BLaER1 (cell line): ENCODE measurements around the gene ATP13A5.

Experiments used
- H3K27ac ChIP-seq: shearing (Covaris generic); formaldehyde crosslinking; 2 replicates; pipeline ENCODE4 v1.8.1; 2022
- H3K27me3 ChIP-seq: shearing (Covaris generic); formaldehyde crosslinking; 2 replicates; pipeline ENCODE4 v1.8.1; 2022
- H3K36me3 ChIP-seq: shearing (Covaris generic); formaldehyde crosslinking; 2 replicates; pipeline ENCODE4 v1.8.1; 2022
- H3K4me1 ChIP-seq: shearing (Covaris generic); formaldehyde crosslinking; 2 replicates; pipeline ENCODE4 v1.8.1; 2022
- H3K4me2 ChIP-seq: shearing (Covaris generic); formaldehyde crosslinking; 2 replicates; pipeline ENCODE4 v1.8.1; 2022
- H3K4me3 ChIP-seq: shearing (Covaris generic); formaldehyde crosslinking; 2 replicates; pipeline ENCODE4 v1.8.1; 2022
- H3K9ac ChIP-seq: shearing (Covaris generic); formaldehyde crosslinking; 2 replicates; pipeline ENCODE4 v1.8.1; 2022
- H3K9me3 ChIP-seq: shearing (Covaris generic); formaldehyde crosslinking; 2 replicates; pipeline ENCODE4 v1.8.1; 2022
- H4K20me1 ChIP-seq: shearing (Covaris generic); formaldehyde crosslinking; 2 replicates; pipeline ENCODE4 v1.8.1; 2022
- Cebpa-rat ChIP-seq: shearing (Covaris generic); IDR thresholded peaks from 2 replicates; pipeline ENCODE4 v1.8.1; 2022

ATP13A5 gene

DNA sequence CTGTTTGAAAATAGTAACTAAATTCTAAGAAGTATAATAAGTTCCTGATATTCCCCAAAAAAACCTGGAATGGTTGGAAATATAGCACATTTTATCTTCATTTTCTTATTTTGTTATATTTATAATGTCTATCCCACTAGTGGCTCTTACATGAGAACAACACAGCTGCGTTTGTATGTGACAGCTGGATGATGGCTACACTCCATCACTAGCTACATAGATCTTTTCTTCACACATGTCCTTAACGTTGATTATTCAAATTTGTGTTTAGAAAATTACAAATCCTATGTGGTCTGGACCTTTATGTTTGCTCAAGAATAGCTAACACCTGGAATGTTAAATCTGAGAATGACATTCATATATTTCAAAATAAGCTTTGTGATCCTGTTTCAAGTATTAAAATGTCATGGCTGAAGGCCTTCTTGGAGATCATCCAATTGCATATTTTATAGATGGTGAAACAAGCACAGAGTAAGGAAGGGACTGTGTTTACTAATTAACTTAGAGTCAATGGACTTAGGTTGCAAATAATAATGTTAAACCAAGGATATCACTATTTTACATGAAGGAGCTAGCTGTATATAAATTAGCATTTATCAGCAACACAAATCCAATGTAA lies 60.8 kb downstream of the ATP13A5 start:
- no peak overlapping the region for H3K9ac ChIP-seq
- H3K4me1 ChIP-seq = no peaks in the 10 kb centered on the region
- no peaks in the 10 kb centered on the region for H3K27me3 ChIP-seq
- no peaks in the 10 kb centered on the region for H3K36me3 ChIP-seq
- no peak overlapping the region for H3K4me3 ChIP-seq
- no peak for TF ChIP-seq Cebpa-rat
- no peaks in the 10 kb centered on the region for H4K20me1 ChIP-seq
- H3K4me2 ChIP-seq = no peak overlapping the region
- H3K9me3 ChIP-seq = no peaks in the 10 kb centered on the region
- no peak overlapping the region for H3K27ac ChIP-seq

DNA sequence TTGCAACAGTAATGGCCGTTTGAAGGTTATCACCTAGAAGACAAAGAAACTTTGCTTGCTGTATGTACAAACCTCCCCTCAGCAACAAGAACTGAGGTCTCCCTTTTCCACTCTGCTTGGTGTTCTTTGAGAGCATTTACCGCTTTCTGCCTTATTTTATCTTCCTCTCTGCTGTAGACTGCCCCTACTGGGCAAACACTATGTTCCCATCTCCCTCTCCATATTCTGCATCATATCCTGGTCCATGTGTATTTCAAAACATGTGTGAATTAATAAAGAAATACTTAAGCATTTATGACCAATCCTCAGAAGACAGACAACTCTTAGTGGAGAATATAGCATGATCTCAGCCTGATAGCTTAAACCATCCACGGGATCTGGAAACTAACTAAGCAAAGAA lies 64.4 kb downstream of the ATP13A5 start:
- Histone ChIP-seq H3K27me3 (no peaks in the 10 kb centered on the region), H3K4me2 (no peak overlapping the region), H3K4me1 (no peaks in the 10 kb centered on the region), H3K36me3 (no peaks in the 10 kb centered on the region), H3K4me3 (no peak overlapping the region), H3K27ac (no peak overlapping the region), H4K20me1 (no peaks in the 10 kb centered on the region), H3K9ac (no peak overlapping the region), H3K9me3 (no peaks in the 10 kb centered on the region)
- no peak for TF ChIP-seq Cebpa-rat

DNA sequence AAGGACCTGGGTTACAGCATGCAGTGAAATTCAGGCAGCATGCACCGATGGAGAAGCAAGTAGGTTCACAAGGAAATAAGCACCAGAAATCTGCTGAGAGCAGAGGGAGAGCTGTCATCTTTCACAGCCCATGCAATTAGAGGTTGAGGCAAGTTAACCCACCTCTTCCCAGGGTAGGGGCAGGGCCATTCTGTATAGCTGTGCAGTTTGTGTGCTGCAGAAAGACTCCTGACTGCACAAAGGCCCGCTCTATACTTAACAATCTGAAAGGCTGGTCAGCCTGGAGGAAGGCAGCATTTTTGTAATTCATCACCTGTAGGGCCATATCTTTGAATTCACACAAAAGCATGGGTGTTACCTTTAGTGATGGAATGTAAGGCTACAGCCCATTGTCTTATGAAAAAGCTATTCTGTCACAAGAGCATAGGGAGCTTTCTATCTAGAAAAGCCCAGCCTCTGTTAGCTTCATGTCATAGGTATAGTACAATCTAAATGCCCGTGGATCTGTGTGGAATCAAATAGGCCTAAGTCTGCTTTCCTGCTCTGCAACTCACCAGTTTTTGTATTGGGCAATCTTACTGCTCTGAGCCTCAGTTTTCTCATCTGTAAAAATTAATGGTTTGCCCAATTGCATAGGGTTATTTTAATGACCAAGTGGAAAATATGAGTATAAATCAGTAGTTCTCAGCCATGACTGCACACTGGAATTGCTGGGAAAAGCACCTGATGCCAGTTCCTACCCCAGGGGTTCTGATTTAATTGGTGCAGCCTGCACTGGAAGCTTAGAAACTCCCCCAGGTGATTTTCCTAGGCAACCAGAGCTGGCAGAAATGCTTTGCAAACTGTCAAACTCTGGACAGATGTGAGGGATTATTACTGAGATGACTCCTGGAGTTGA lies 65.2 kb downstream of the ATP13A5 start:
- Histone ChIP-seq H3K9me3 (no peaks in the 10 kb centered on the region), H3K9ac (no peak overlapping the region), H3K27ac (no peak overlapping the region), H4K20me1 (no peaks in the 10 kb centered on the region), H3K4me3 (no peak overlapping the region), H3K4me2 (no peak overlapping the region), H3K27me3 (no peaks in the 10 kb centered on the region), H3K4me1 (no peaks in the 10 kb centered on the region), H3K36me3 (no peaks in the 10 kb centered on the region)
- no peak for TF ChIP-seq Cebpa-rat

DNA sequence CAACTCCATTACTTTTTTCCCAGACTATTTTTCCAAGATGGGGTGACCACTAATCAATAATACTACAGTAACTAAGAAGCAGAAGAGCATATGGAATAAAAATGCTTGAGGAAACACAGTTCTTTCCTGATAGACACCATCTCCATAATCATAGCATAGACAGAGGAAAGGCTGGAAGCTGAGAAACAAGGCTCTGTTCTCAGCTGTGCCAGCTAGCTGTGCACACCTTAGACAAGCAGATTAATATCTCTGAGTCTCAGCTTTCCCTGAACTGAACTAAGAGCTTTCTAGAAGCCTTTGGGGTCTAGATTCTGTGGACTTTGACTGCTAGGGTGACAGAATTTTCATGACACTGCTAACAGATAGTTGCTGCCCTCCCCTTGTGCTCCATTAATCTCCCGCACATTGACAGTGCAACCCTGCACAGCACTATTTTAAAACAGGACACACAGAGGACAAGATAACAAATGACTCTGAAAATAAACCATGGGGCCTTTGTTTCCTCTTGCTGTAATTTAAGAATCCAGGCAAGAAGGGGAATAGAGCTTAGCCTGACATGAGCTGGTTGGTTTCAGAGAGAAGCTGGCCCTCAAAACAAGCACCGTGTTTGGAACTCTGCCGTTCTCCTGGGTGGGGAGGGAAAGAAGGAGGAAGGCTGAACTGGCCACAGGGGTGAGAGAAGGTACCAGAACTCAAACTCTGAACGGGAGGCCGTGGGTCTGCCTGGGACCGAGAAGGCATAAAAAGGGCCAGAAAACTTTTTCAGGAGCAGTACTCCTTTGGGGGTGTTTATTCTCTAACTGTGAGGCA lies 67.4 kb downstream of the ATP13A5 start:
- H3K27ac ChIP-seq = no peak overlapping the region
- no peaks in the 10 kb centered on the region for H3K9me3 ChIP-seq
- no peak overlapping the region for H3K9ac ChIP-seq
- H3K4me2 ChIP-seq = no peak overlapping the region
- H3K4me3 ChIP-seq = no peak overlapping the region
- no peaks in the 10 kb centered on the region for H3K36me3 ChIP-seq
- no peak for TF ChIP-seq Cebpa-rat
- H4K20me1 ChIP-seq = no peaks in the 10 kb centered on the region
- no peaks in the 10 kb centered on the region for H3K27me3 ChIP-seq
- no peaks in the 10 kb centered on the region for H3K4me1 ChIP-seq

DNA sequence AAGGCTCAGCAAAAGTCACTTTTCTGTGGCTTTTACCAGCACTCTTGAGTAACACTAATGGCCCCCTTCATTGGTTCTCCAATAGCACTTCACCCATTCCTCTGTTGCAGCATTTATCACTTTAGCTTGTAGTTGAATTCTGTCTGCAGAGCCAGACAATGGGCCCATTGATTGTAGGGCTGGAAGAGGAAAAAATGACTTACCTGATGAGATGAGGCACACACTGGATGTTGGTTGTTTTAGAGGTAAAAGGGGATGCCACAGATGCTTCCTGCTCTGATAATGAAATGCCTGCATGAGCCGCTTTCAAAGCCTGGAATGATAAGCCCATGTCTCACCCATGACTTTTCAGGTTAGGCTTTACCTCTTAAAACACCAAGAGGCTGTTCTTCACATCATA lies 73.2 kb downstream of the ATP13A5 start:
- Histone ChIP-seq H3K27ac (no peak overlapping the region), H3K9me3 (no peaks in the 10 kb centered on the region), H3K4me1 (no peaks in the 10 kb centered on the region), H3K4me2 (no peak overlapping the region), H3K9ac (no peak overlapping the region), H3K27me3 (no peaks in the 10 kb centered on the region), H4K20me1 (no peaks in the 10 kb centered on the region), H3K4me3 (no peak overlapping the region), H3K36me3 (no peaks in the 10 kb centered on the region)
- no peak for TF ChIP-seq Cebpa-rat

DNA sequence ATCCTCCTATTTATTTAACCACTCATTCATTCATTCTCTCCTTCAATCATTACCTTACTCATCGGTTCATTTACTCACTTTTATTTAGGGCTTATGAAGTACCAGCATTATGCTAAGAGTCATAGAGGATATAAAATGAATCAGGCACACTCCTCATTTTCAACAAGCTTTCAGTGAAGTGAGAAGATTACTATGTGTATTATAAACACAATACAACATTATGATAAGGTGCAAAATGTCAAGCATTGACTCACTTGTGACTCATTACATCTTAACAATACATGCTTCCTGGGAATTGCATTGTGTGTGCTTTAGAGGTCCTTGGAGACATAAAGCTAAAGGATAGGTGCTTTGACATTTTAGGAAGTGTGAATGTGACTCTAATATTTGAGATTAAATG lies 77.1 kb downstream of the ATP13A5 start:
- Histone ChIP-seq H3K27me3 (no peaks in the 10 kb centered on the region), H3K4me2 (no peak overlapping the region), H3K9me3 (0 out of 2 replicates have a peak, but pooled peaks cover 5% of the 10 kb centered on the region), H3K27ac (no peak overlapping the region), H3K9ac (no peak overlapping the region), H3K4me1 (no peaks in the 10 kb centered on the region), H3K36me3 (no peaks in the 10 kb centered on the region), H3K4me3 (no peak overlapping the region), H4K20me1 (no peaks in the 10 kb centered on the region)
- TF ChIP-seq Cebpa-rat = no peak

DNA sequence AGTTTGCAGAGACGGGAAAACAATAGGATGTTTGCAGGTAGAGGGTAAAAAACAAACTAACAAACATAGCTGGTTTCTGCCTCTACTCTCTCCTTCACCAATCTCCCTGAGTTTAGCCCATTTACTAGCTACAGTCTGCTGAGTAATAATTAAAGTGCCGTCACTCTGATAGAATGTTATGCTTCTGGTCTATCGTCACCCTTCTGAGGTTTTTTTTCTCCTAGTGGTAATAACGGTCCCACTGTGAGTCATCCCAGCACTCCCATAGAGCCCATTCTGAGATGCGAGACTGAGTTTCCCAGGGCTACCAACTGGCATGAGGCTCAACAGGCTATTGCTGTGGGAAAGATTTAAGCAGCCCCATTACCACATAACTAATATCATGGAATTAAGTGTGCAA lies 81.1 kb downstream of the ATP13A5 start:
- no peak overlapping the region for H3K9ac ChIP-seq
- no peaks in the 10 kb centered on the region for H3K4me1 ChIP-seq
- H3K4me2 ChIP-seq = no peak overlapping the region
- no peaks in the 10 kb centered on the region for H3K36me3 ChIP-seq
- H3K4me3 ChIP-seq = no peak overlapping the region
- H4K20me1 ChIP-seq = no peaks in the 10 kb centered on the region
- no peak overlapping the region for H3K27ac ChIP-seq
- H3K27me3 ChIP-seq = no peaks in the 10 kb centered on the region
- 0 out of 2 replicates have a peak, but pooled peaks cover 10% of the 10 kb centered on the region for H3K9me3 ChIP-seq
- TF ChIP-seq Cebpa-rat = no peak

DNA sequence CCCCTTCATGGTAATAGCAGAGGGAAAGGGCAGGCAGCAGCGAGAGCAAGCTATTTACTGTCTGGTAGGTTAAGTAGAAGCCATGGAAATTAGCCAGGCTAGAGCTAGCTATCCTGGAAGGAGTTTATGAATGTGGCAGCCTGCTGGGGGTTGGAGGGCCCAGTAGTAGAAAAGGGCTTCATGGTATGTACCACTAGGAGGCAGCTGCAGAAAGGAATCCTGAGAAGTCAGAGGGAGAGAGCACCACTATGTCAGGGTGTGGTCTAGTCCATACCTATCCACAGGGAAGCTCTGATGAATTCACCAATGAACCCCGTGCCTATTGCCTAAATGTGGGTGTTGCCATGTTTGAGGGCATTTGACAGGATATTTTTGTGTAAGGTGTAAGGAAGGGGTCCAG lies 82.6 kb downstream of the ATP13A5 start:
- H3K9me3 ChIP-seq = peaks cover 23% of the 10 kb centered on the region
- no peak for TF ChIP-seq Cebpa-rat
- H3K27ac ChIP-seq = no peak overlapping the region
- no peak overlapping the region for H3K4me2 ChIP-seq
- H3K4me3 ChIP-seq = no peak overlapping the region
- H4K20me1 ChIP-seq = no peaks in the 10 kb centered on the region
- no peaks in the 10 kb centered on the region for H3K27me3 ChIP-seq
- no peaks in the 10 kb centered on the region for H3K36me3 ChIP-seq
- no peaks in the 10 kb centered on the region for H3K4me1 ChIP-seq
- H3K9ac ChIP-seq = no peak overlapping the region

DNA sequence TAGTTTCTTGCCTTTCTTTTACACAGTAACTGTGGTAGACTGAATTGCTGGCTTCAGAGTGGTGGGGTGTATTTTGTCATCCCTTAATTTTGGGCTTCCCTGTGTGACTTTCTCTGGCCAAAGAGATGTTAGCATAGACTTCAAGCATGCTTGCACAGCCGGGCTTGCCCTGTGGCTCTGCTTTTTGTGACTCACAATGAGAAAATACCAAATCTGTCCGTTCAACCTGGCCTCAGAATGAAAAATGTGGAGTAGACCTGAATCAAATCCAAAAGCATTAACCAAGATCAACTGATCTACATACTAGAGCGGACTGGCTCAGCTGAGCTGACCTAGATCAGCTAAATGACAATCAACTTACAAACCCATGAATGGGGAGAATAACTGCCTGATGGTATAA lies 86.2 kb downstream of the ATP13A5 start:
- H3K4me3 ChIP-seq = no peak overlapping the region
- H3K27ac ChIP-seq = no peak overlapping the region
- no peak overlapping the region for H3K4me2 ChIP-seq
- no peak for TF ChIP-seq Cebpa-rat
- H3K9me3 ChIP-seq = peaks cover 24% of the 10 kb centered on the region
- no peaks in the 10 kb centered on the region for H4K20me1 ChIP-seq
- no peak overlapping the region for H3K9ac ChIP-seq
- no peaks in the 10 kb centered on the region for H3K27me3 ChIP-seq
- no peaks in the 10 kb centered on the region for H3K36me3 ChIP-seq
- no peaks in the 10 kb centered on the region for H3K4me1 ChIP-seq
